Caco-2 (cell line): Measurements from ENCODE around the gene UBE2J2. TPM values are rescaled to one million over a fixed set of nuclear protein-coding genes. Genes with fewer than 3 reads are reported as not detected.

Experiments used
- BruUV-seq: library from RNA; stranded (reverse); fragments of 400-500 nt; replicated peaks from 2 replicates; lab custom pipeline; 2021; lab: Mats Ljungman, UMichigan
- CTCF ChIA-PET: fragments of 300-600 bp; sonication (Branson Sonifier 250); formaldehyde crosslinking; loops from one replicate; lab custom pipeline; 2022; ENCODE audit warnings: antibody characterized with exemption; lab: Charles Lee
- POLR2A ChIA-PET: fragments of 300-600 bp; sonication (Branson Sonifier 250); formaldehyde crosslinking; loops from one replicate; lab custom pipeline; 2022; ENCODE audit warnings: antibody characterized with exemption; lab: Charles Lee
- DNase-seq, 2 experiments: peaks; one replicate each; pipeline versions ENCODE4 v3.0.0 to v3.0.0-alpha.2; 2020 to 2022
- H3K27me3 ChIP-seq: replicated peaks from 2 replicates; pipeline ENCODE4 v1.6.0; 2011; ENCODE audit warnings: low read length; ENCODE audit not compliant: control insufficient read depth, insufficient read depth
- H3K36me3 ChIP-seq: 2 replicates; pipeline ENCODE4 v1.5.1; 2011; ENCODE audit warnings: low read length; ENCODE audit not compliant: control insufficient read depth, insufficient read depth
- H3K4me1 ChIP-seq: fragments of 250-450 bp; sonication (Bioruptor Pico); 2 replicates; pipeline ENCODE4 v1.5.1; 2020; ENCODE audit warnings: mild to moderate bottlenecking
- H3K4me3 ChIP-seq: 2 replicates; pipeline ENCODE4 v1.5.1; 2011; ENCODE audit warnings: low read depth, mild to moderate bottlenecking, control low read depth, low read length
- H3K9me3 ChIP-seq: fragments of 250-450 bp; sonication (Bioruptor Pico); 2 replicates; pipeline ENCODE4 v1.5.1; 2020; ENCODE audit warnings: mild to moderate bottlenecking, moderate library complexity
- H3K27ac Mint-ChIP-seq: one replicate; pipeline ENCODE4 v1.8.0; 2022; ENCODE audit warnings: mixed read lengths; ENCODE audit not compliant: unreplicated experiment
- H3K27me3 Mint-ChIP-seq: one replicate; pipeline ENCODE4 v1.8.0; 2022; ENCODE audit warnings: mixed read lengths; ENCODE audit not compliant: insufficient read depth, unreplicated experiment
- H3K36me3 Mint-ChIP-seq: one replicate; pipeline ENCODE4 v1.8.0; 2022; ENCODE audit warnings: mild to moderate bottlenecking, mixed read lengths; ENCODE audit not compliant: insufficient read depth, unreplicated experiment
- H3K4me1 Mint-ChIP-seq: one replicate; pipeline ENCODE4 v1.8.0; 2022; ENCODE audit warnings: low read depth, mixed read lengths; ENCODE audit not compliant: unreplicated experiment
- H3K4me3 Mint-ChIP-seq: one replicate; pipeline ENCODE4 v1.8.0; 2022; ENCODE audit warnings: mild to moderate bottlenecking, moderate library complexity, mixed read lengths; ENCODE audit not compliant: unreplicated experiment
- H3K9me3 Mint-ChIP-seq: one replicate; pipeline ENCODE4 v1.8.0; 2022; ENCODE audit warnings: mixed read lengths; ENCODE audit not compliant: unreplicated experiment
- intact Hi-C: fragments of 100-400 bp; cut with micrococcal nuclease; formaldehyde crosslinking; loops from one replicate; pipeline ENCODE4 v1.10.0; 2022; ENCODE audit not compliant: unreplicated experiment
- total RNA-seq: library from RNA; stranded (reverse); gene quantifications from 2 replicates; pipeline ENCODE4 v1.2.3, GENCODE V29; 2022
- TF ChIP-seq, protein P1 (sequence below), 2 experiments: fragments of 200-600 bp in 1 of 2; IDR thresholded peaks; 1 replicate in 1 of 2; 2 replicates in 1 of 2; pipeline versions ENCODE4 v1.5.1 to v1.8.0; 2011 to 2022; ENCODE audit warnings: antibody characterized with exemption in 1 of 2, control low read depth in 1 of 2, inconsistent platforms in 1 of 2, low read depth in 1 of 2, low read length in 1 of 2, mild to moderate bottlenecking in 1 of 2, moderate library complexity in 1 of 2; ENCODE audit not compliant: insufficient read depth in 1 of 2, severe bottlenecking in 1 of 2, unreplicated experiment in 1 of 2

UBE2J2 gene
- total RNA-seq, 1 experiment from 2014 or later, result 57.2 TPM

DNA sequence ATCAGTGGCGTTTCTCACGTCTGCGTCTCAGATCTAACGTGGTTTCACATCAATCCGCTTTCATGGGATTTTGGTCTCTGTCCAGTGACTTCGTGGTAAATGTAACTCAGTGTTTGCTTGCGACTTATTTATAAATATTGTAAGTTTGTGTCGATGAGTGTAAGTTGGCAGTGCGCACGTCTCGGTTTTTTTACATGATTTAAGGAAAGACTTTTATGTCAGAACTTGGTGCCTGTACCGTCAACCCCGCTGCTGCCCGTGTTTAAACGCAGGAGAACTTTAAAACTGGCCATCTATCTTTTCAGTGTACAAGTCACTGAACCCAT lies 40.1 kb downstream of the UBE2J2 start:
- H3K4me3 ChIP-seq, result no peak overlapping the region
- peak overlapping the region; percentile 71 for H3K27ac Mint-ChIP-seq
- H3K9me3 Mint-ChIP-seq, result no peaks in the 10 kb centered on the region
- POLR2A ChIA-PET, result no interaction called here
- H3K27me3 Mint-ChIP-seq, result no peaks in the 10 kb centered on the region
- DNase-seq, result no peak
- TF ChIP-seq, protein P1, sequence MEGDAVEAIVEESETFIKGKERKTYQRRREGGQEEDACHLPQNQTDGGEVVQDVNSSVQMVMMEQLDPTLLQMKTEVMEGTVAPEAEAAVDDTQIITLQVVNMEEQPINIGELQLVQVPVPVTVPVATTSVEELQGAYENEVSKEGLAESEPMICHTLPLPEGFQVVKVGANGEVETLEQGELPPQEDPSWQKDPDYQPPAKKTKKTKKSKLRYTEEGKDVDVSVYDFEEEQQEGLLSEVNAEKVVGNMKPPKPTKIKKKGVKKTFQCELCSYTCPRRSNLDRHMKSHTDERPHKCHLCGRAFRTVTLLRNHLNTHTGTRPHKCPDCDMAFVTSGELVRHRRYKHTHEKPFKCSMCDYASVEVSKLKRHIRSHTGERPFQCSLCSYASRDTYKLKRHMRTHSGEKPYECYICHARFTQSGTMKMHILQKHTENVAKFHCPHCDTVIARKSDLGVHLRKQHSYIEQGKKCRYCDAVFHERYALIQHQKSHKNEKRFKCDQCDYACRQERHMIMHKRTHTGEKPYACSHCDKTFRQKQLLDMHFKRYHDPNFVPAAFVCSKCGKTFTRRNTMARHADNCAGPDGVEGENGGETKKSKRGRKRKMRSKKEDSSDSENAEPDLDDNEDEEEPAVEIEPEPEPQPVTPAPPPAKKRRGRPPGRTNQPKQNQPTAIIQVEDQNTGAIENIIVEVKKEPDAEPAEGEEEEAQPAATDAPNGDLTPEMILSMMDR (IDR thresholded peaks at IDR 0.05; ENCODE audit: insufficient read depth in 1 of 2, low read depth in 1 of 2, low read length in 1 of 2, severe bottlenecking in 1 of 2, unreplicated experiment in 1 of 2), result no peak
- no TSS peak for BruUV-seq
- no peaks in the 10 kb centered on the region for H3K27me3 ChIP-seq
- peaks cover 28% of the 10 kb centered on the region for H3K4me1 ChIP-seq
- CTCF ChIA-PET, result no interaction called here
- H3K4me1 Mint-ChIP-seq, result peaks cover 6% of the 10 kb centered on the region
- peak overlapping the region; percentile 65 for H3K4me3 Mint-ChIP-seq
- H3K36me3 Mint-ChIP-seq, result peaks cover 36% of the 10 kb centered on the region
- H3K9me3 ChIP-seq, result no peaks in the 10 kb centered on the region
- intact Hi-C loops, result no loop called here
- H3K36me3 ChIP-seq, result peaks cover 2% of the 10 kb centered on the region; the same call in 1 of the 2 replicates

DNA sequence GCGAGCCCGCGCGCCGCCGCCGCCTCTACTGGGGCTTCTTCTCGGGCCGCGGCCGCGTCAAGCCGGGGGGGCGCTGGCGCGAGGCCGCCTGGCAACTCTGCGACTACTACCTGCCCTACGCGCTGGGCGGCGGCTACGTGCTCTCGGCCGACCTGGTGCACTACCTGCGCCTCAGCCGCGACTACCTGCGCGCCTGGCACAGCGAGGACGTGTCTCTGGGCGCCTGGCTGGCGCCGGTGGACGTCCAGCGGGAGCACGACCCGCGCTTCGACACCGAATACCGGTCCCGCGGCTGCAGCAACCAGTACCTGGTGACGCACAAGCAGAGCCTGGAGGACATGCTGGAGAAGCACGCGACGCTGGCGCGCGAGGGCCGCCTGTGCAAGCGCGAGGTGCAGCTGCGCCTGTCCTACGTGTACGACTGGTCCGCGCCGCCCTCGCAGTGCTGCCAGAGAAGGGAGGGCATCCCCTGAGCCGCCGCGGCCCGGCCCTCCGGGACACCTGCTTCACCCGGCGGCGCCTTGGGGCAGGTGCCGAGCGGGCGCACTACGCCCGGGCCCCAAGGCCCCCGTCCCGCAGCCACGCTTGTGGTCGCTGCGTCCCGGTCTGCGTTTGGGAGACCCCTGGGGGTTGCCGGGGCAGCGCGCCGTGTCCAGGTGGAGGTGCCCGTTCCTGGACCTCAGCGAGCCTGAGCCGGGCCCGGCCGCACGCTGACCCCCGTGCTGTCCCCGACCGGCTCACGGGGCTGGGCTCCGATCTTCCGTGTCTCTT lies 40.7 kb downstream of the UBE2J2 start:
- Histone ChIP-seq H3K9me3 (no peaks in the 10 kb centered on the region), H3K36me3 (peaks cover 2% of the 10 kb centered on the region; the same call in 1 of the 2 replicates), H3K4me3 (peak overlapping the region; percentile 34), H3K4me1 (peaks cover 22% of the 10 kb centered on the region), H3K27me3 (no peaks in the 10 kb centered on the region)
- peaks cover 6% of the 10 kb centered on the region for H3K4me1 Mint-ChIP-seq
- TF ChIP-seq, protein P1 (IDR thresholded peaks at IDR 0.05; ENCODE audit: insufficient read depth in 1 of 2, low read depth in 1 of 2, low read length in 1 of 2, severe bottlenecking in 1 of 2, unreplicated experiment in 1 of 2), result no peak
- H3K4me3 Mint-ChIP-seq, result peak overlapping the region; percentile 65
- no peaks in the 10 kb centered on the region for H3K27me3 Mint-ChIP-seq
- BruUV-seq, result no TSS peak
- intact Hi-C loops, result no loop called here
- CTCF ChIA-PET, result no interaction called here
- peak overlapping the region; percentile 71 for H3K27ac Mint-ChIP-seq
- DNase-seq, result no peak
- POLR2A ChIA-PET, result no interaction called here
- H3K36me3 Mint-ChIP-seq, result peaks cover 32% of the 10 kb centered on the region
- no peaks in the 10 kb centered on the region for H3K9me3 Mint-ChIP-seq

DNA sequence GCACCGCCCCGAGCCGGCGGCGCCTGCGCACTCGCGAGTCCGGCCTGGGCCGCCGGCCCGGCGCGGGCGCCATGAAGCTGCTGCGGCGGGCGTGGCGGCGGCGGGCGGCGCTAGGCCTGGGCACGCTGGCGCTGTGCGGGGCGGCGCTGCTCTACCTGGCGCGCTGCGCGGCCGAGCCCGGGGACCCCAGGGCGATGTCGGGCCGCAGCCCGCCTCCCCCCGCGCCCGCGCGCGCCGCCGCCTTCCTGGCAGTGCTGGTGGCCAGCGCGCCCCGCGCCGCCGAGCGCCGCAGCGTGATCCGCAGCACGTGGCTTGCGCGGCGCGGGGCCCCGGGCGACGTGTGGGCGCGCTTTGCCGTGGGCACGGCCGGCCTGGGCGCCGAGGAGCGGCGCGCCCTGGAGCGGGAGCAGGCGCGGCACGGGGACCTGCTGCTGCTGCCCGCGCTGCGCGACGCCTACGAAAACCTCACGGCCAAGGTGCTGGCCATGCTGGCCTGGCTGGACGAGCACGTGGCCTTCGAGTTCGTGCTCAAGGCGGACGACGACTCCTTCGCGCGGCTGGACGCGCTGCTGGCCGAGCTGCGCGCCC lies 41.4 kb downstream of the UBE2J2 start, which contains the start of gene B3GALT6:
Gene B3GALT6, plus strand, starts transcription at position 30 of the 588 bp plus-strand sequence. Its CDS starts 42 bp downstream, at position 72.
- peaks cover 6% of the 10 kb centered on the region for H3K4me1 Mint-ChIP-seq
- H3K27me3 Mint-ChIP-seq, result no peaks in the 10 kb centered on the region
- TF ChIP-seq, protein P1 (IDR thresholded peaks at IDR 0.05; ENCODE audit: insufficient read depth in 1 of 2, low read depth in 1 of 2, low read length in 1 of 2, severe bottlenecking in 1 of 2, unreplicated experiment in 1 of 2), result no peak
- BruUV-seq, result no TSS peak
- Histone ChIP-seq H3K4me1 (peaks cover 16% of the 10 kb centered on the region), H3K27me3 (no peaks in the 10 kb centered on the region), H3K4me3 (peak within 1 kb of the TSS; percentile 70), H3K36me3 (peaks cover 2% of the 10 kb centered on the region; the same call in 1 of the 2 replicates), H3K9me3 (no peaks in the 10 kb centered on the region)
- peak within 1 kb of the TSS; percentile 83 for H3K27ac Mint-ChIP-seq
- H3K9me3 Mint-ChIP-seq, result no peaks in the 10 kb centered on the region
- H3K36me3 Mint-ChIP-seq, result peaks cover 32% of the 10 kb centered on the region
- peak within 1 kb of the TSS; percentile 85 for H3K4me3 Mint-ChIP-seq
- ChIA-PET CTCF (no interaction called here), POLR2A (interaction anchor here (0.6 kb wide), 1 partner anchor 29 kb away, joined by 3 read pairs; no protein-coding TSS in a partner anchor)
- intact Hi-C loops, result no loop called here
- no peak for DNase-seq
